ENCODE results near the gene CLSTN2.

DNA sequence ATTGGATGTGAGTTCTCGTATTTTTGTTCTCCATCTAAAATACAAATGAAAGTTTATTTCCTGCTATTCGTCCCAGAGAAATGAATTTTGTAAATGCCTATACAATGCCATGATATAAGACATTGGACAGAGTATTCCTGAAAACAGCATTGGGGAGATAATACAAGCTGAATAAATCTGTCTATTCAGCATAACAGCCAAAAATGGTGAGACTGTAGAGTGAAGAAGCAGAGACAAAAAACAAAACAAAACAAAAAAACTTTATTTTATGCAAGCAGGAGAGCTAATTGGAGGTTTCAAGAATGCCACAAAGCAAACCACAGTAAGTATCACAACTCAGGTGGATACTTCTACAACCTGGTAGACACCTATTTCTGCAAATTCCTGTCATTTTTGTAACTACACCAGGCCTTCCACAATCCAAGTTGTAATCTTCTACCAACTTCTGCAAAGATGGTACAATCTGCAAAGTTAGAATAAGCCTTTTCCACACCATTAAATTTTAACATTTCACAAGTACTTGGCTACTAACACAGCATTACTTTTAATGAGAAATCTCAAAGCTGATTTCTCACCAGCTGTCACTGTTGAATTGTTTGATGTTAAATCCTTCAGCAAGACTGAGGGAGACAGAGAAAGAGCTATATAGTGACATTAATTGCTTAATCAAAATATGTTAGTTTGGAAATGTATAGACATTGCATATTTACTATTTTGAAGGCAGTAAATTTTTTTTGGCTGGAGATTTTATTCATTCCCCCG lies 163.1 kb downstream of the CLSTN2 start:
- TF ChIP-seq, protein P1, sequence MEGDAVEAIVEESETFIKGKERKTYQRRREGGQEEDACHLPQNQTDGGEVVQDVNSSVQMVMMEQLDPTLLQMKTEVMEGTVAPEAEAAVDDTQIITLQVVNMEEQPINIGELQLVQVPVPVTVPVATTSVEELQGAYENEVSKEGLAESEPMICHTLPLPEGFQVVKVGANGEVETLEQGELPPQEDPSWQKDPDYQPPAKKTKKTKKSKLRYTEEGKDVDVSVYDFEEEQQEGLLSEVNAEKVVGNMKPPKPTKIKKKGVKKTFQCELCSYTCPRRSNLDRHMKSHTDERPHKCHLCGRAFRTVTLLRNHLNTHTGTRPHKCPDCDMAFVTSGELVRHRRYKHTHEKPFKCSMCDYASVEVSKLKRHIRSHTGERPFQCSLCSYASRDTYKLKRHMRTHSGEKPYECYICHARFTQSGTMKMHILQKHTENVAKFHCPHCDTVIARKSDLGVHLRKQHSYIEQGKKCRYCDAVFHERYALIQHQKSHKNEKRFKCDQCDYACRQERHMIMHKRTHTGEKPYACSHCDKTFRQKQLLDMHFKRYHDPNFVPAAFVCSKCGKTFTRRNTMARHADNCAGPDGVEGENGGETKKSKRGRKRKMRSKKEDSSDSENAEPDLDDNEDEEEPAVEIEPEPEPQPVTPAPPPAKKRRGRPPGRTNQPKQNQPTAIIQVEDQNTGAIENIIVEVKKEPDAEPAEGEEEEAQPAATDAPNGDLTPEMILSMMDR (IDR thresholded peaks at IDR 0.05): no peak
- TF ChIP-seq POLR2A (IDR thresholded peaks at IDR 0.05): no peak
